ENCODE results near the gene LRRC4B.
"Not testable (repeated sequence)": the region's sequence is repeated elsewhere in the genome, so short reads cannot be mapped to it uniquely, and the experiment has no call there.

LRRC4B gene

DNA sequence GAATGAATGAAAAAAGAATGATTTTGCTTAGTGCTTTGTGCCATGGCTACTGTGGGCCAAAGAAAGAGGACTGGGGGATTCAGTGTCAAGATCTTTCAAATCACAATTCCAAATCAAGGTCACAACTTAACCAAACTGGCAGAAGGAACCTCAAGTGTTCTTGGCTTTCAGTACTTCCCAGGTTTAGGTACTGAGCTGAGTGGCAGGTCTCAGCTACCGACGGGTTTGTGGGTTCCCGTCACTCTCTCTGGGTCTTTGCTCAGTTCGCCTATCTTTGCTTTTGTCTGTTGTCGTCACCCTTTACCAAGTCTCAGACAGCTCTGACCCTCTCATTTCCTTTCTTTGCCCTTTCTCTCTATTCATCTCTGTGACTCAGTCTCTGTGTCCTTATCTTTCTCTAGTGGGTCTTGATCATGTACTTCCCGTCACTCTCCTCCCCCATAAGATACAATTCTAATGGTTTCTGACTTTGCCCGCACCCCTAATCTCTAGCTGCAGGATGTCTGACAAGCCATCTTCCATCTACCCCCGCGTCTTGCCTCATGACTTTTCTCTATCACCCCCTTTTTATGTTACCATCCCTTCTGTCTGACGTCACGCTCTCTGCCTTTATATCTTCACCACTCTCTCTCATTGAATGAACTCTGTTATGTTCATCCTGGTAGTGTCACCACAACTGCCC is 33.3 kb upstream of the LRRC4B start:
- H3K36me3 ChIP-seq (ENCODE audit: control insufficient read depth in 1 of 2, insufficient read depth in 2 of 2, low read length in 2 of 2), result no peaks in the 10 kb centered on the region
- no peak overlapping the region for H3K4me3 ChIP-seq (ENCODE audit: low read depth in 1 of 2, low read length in 2 of 2)
- H3K27ac ChIP-seq (ENCODE audit: low read depth, low read length), result no peak overlapping the region
- H3K9ac ChIP-seq (ENCODE audit: low read depth in 1 of 2, low read length in 2 of 2), result no peak overlapping the region
- H3K9me3 ChIP-seq (ENCODE audit: control insufficient read depth in 1 of 2, low read length in 2 of 2), result no peaks in the 10 kb centered on the region
- peaks cover 0 to 5% of the 10 kb centered on the region in 2 donors for H3K27me3 ChIP-seq (ENCODE audit: control insufficient read depth in 1 of 2, insufficient read depth in 2 of 2, low read length in 2 of 2)
- no peaks in the 10 kb centered on the region for H3K4me1 ChIP-seq (ENCODE audit: control insufficient read depth in 1 of 2, insufficient read depth in 2 of 2, low read length in 2 of 2)

DNA sequence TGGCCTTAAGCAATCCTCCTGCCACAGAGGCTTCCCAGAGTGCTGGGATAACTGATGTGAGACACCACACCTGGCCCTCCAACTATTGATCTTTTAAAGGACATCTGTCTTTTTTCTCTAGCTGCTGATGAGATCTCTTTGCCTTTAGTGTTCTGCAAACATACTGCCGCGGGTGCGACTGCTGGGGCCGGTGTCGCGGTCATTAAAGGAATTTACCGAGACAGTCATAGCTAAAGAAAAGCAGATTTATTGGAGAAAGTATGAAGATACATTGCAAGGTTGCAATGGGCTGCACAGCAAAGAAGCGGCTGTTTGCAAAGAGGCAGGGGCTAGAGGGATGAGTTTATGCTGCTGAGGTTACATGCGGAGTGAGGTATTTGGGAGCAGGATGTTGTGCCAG is 31.2 kb upstream of the LRRC4B start:
- H3K4me3 ChIP-seq (ENCODE audit: low read depth in 1 of 2, low read length in 2 of 2), result no peak overlapping the region
- no peak overlapping the region for H3K27ac ChIP-seq (ENCODE audit: low read depth, low read length)
- no peaks in the 10 kb centered on the region for H3K36me3 ChIP-seq (ENCODE audit: control insufficient read depth in 1 of 2, insufficient read depth in 2 of 2, low read length in 2 of 2)
- no peak overlapping the region for H3K9ac ChIP-seq (ENCODE audit: low read depth in 1 of 2, low read length in 2 of 2)
- peaks cover 0 to 5% of the 10 kb centered on the region in 2 donors for H3K27me3 ChIP-seq (ENCODE audit: control insufficient read depth in 1 of 2, insufficient read depth in 2 of 2, low read length in 2 of 2)
- H3K9me3 ChIP-seq (ENCODE audit: control insufficient read depth in 1 of 2, low read length in 2 of 2), result no peaks in the 10 kb centered on the region
- no peaks in the 10 kb centered on the region for H3K4me1 ChIP-seq (ENCODE audit: control insufficient read depth in 1 of 2, insufficient read depth in 2 of 2, low read length in 2 of 2)

DNA sequence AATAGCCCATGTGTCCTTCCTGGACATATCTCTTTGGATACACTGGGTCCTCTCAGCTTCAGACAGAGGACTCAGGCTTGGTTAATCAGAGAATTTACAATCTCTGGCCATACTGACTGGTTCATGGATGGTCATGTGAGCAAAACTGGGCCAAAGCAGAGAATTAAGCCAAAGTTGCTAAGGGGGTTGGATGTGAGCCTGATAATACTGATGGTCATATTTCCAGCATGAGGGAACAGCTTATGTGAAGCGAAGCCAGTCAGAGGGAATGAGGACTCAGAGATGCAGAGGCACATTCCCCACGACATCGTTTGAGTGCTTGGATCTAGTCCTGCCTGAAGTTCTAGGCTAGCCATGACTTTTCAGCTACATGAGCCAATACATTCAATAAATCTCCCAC is 22.0 kb upstream of the LRRC4B start:
- H3K4me1 ChIP-seq (ENCODE audit: control insufficient read depth in 1 of 2, insufficient read depth in 2 of 2, low read length in 2 of 2), result no peaks in the 10 kb centered on the region
- no peaks in the 10 kb centered on the region for H3K27me3 ChIP-seq (ENCODE audit: control insufficient read depth in 1 of 2, insufficient read depth in 2 of 2, low read length in 2 of 2)
- no peaks in the 10 kb centered on the region for H3K9me3 ChIP-seq (ENCODE audit: control insufficient read depth in 1 of 2, low read length in 2 of 2)
- no peaks in the 10 kb centered on the region for H3K36me3 ChIP-seq (ENCODE audit: control insufficient read depth in 1 of 2, insufficient read depth in 2 of 2, low read length in 2 of 2)
- no peak overlapping the region for H3K4me3 ChIP-seq (ENCODE audit: low read depth in 1 of 2, low read length in 2 of 2)
- no peak overlapping the region for H3K27ac ChIP-seq (ENCODE audit: low read depth, low read length)
- H3K9ac ChIP-seq (ENCODE audit: low read depth in 1 of 2, low read length in 2 of 2), result no peak overlapping the region

DNA sequence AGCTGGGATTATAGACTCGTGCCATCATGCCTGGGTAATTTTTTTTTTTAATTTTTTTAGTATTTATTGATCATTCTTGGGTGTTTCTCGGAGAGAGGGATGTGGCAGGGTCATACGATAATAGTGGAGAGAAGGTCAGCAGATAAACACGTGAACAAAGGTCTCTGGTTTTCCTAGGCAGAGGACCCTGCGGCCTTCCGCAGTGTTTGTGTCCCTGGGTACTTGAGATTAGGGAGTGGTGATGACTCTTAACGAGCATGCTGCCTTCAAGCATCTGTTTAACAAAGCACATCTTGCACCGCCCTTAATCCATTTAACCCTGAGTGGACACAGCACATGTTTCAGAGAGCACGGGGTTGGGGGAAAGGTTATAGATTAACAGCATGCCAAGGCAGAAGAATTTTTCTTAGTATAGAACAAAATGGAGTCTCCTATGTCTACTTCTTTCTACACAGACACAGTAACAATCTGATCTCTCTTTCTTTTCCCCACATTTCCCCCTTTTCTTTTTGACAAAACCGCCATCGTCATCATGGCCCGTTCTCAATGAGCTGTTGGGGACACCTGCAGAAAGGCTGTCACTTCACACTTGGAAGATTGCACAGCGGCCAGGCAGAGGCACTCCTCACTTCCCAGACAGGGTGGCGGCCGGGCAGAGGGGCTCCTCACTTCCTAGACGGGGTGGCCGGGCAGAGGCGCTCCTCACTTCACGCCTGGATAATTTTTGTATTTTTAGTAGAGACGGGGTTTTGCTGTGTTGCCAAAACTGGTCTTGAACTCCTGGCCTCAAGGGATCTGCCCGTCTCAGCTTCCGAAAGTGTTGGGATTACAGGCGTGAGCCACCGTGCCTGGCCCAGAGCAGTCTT is 13.8 kb upstream of the LRRC4B start:
- not testable (repeated sequence) for H3K36me3 ChIP-seq (ENCODE audit: control insufficient read depth in 1 of 2, insufficient read depth in 2 of 2, low read length in 2 of 2); H3K9ac ChIP-seq (ENCODE audit: low read depth in 1 of 2, low read length in 2 of 2); H3K27me3 ChIP-seq (ENCODE audit: control insufficient read depth in 1 of 2, insufficient read depth in 2 of 2, low read length in 2 of 2); H3K27ac ChIP-seq (ENCODE audit: low read depth, low read length); H3K4me1 ChIP-seq (ENCODE audit: control insufficient read depth in 1 of 2, insufficient read depth in 2 of 2, low read length in 2 of 2); H3K4me3 ChIP-seq (ENCODE audit: low read depth in 1 of 2, low read length in 2 of 2); H3K9me3 ChIP-seq (ENCODE audit: control insufficient read depth in 1 of 2, low read length in 2 of 2)

DNA sequence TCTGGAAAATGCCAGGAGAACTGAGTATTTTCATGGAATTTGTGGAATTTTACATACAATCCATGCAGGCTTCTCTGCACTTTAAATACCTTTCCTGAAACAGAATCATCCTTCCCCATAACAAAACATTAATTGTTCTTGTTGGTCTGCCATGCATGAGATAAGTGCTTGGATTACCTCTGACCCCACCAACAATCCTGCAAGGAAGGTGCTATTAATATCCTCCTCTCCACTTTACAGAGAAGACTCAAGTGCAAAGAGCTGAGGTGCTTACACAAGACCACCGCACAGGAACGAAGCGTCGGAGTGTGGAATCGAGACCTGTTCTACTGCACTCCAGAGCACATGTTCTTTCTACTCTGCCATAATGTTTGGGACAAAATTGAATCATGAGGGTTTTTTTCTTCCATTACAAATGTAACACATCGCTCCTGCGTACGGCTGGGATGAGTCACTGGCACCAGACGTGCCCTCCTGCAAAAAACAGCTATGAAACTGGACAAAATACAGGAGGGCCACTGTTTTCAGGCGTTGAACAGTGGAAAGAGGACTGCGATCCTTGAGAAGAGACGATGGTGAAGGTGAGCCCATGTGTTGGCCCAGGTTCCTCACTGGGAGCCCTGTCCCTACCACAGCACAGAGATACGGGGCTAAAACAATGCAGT is 12.9 kb upstream of the LRRC4B start:
- Histone ChIP-seq H3K27me3 (ENCODE audit: control insufficient read depth in 1 of 2, insufficient read depth in 2 of 2, low read length in 2 of 2) (no peaks in the 10 kb centered on the region), H3K4me3 (ENCODE audit: low read depth in 1 of 2, low read length in 2 of 2) (no peak overlapping the region), H3K36me3 (ENCODE audit: control insufficient read depth in 1 of 2, insufficient read depth in 2 of 2, low read length in 2 of 2) (no peaks in the 10 kb centered on the region), H3K9ac (ENCODE audit: low read depth in 1 of 2, low read length in 2 of 2) (no peak overlapping the region), H3K4me1 (ENCODE audit: control insufficient read depth in 1 of 2, insufficient read depth in 2 of 2, low read length in 2 of 2) (no peaks in the 10 kb centered on the region), H3K27ac (ENCODE audit: low read depth, low read length) (no peak overlapping the region), H3K9me3 (ENCODE audit: control insufficient read depth in 1 of 2, low read length in 2 of 2) (no peaks in the 10 kb centered on the region)

DNA sequence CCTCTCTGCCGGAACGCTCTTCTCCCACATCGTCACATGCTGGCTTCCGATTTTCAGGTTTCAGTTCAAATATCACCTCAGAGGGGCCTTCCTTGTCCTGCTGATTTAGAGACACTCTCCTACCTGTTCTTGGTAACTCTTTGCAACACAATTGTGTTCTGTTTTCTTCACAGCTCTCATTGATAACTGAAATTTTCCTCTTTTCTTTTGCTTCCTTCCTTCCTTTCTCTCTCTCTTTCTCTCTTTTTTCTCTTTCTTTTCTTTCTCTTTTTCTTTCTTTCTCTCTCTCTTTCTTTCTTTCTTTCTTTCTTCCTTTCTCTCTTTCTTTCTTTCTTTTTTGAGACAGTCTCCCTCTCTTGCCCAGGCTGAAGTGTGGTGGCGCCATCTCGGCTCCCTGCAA is 12.0 kb upstream of the LRRC4B start:
- Histone ChIP-seq H3K4me1 (ENCODE audit: control insufficient read depth in 1 of 2, insufficient read depth in 2 of 2, low read length in 2 of 2) (no peaks in the 10 kb centered on the region), H3K27me3 (ENCODE audit: control insufficient read depth in 1 of 2, insufficient read depth in 2 of 2, low read length in 2 of 2) (no peaks in the 10 kb centered on the region), H3K9me3 (ENCODE audit: control insufficient read depth in 1 of 2, low read length in 2 of 2) (no peaks in the 10 kb centered on the region), H3K9ac (ENCODE audit: low read depth in 1 of 2, low read length in 2 of 2) (no peak overlapping the region), H3K27ac (ENCODE audit: low read depth, low read length) (no peak overlapping the region), H3K36me3 (ENCODE audit: control insufficient read depth in 1 of 2, insufficient read depth in 2 of 2, low read length in 2 of 2) (no peaks in the 10 kb centered on the region), H3K4me3 (ENCODE audit: low read depth in 1 of 2, low read length in 2 of 2) (no peak overlapping the region)

DNA sequence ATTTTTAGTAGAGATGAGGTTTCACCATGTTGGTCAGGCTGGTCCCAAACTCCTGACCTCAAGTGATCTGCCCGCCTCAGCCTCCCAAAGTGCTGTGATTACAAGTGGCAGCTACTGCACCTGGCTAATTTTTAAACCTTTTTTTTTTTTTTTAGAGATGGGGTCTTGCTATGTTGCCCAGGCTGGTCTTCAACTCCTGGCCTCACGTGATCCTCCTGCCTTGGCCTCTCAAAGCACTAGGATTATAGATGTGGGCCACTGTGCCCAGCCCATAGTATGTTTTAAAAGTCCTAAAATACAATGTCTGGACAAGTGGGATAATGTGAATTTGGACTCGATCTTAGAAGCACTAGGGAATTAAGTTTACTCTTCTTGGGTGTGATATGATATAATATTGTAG is 8.5 kb upstream of the LRRC4B start:
- H3K9me3 ChIP-seq (ENCODE audit: control insufficient read depth in 1 of 2, low read length in 2 of 2); H3K36me3 ChIP-seq (ENCODE audit: control insufficient read depth in 1 of 2, insufficient read depth in 2 of 2, low read length in 2 of 2); H3K27me3 ChIP-seq (ENCODE audit: control insufficient read depth in 1 of 2, insufficient read depth in 2 of 2, low read length in 2 of 2); H3K9ac ChIP-seq (ENCODE audit: low read depth in 1 of 2, low read length in 2 of 2); H3K4me1 ChIP-seq (ENCODE audit: control insufficient read depth in 1 of 2, insufficient read depth in 2 of 2, low read length in 2 of 2); H3K4me3 ChIP-seq (ENCODE audit: low read depth in 1 of 2, low read length in 2 of 2); H3K27ac ChIP-seq (ENCODE audit: low read depth, low read length): not testable (repeated sequence)

DNA sequence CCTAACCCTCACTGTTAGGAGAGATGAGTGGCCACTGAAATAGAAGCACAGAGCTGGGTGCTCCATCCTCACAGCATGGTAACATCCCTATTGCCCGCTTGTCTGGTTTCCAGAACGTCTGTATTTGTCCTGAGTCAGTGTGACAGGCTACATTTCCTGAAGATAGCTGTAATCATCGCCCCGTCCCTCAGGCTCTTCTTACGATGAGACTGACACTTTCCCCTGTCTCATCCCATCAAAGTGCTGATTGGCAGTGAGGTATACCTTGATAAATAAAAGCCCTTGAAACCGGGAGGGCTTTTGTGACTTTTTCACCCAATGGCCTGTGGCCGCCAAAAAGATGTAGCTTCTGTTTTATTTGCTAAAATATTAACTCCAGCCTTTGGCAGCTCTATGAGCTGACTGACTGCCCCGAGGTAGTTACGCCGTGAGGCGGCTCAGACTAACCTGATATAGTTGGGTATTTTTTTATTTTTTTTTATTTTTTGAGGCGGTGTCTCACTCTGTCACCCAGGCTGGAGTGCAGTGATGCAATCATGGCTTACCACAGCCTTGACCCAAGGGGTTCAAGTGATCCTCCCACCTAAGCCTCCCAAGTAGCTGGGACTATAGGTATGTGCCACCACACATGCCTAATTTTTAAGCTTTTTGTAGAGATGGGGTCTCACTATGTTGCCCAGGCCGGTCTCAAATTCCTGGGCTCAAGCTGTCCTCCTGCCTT is 5.7 kb upstream of the LRRC4B start:
- Histone ChIP-seq H3K27ac (ENCODE audit: low read depth, low read length) (no peak overlapping the region), H3K27me3 (ENCODE audit: control insufficient read depth in 1 of 2, insufficient read depth in 2 of 2, low read length in 2 of 2) (peaks cover 2 to 4% of the 10 kb centered on the region in 2 donors), H3K4me1 (ENCODE audit: control insufficient read depth in 1 of 2, insufficient read depth in 2 of 2, low read length in 2 of 2) (no peaks in the 10 kb centered on the region)

DNA sequence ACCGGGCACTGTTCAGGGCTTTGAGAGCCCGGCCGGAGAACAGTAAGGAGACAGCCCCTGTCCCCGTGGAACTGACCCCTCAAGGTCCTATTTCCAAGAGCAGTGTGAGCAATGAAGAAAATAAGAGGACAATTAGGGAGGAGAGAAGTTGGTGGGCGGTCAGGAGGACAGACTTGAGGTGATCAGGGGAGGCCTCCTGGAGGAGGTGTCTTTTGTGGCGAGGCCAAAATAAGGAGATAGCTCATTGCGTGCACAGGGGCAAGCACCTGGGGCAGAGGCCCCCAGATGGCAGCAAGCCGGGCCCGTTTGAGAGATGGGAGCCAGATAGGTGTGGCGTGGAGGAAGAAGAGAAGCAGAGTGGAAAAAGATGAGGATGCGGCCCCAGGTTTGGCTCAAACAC is 2.8 kb upstream of the LRRC4B start:
- Histone ChIP-seq H3K27ac (ENCODE audit: low read depth, low read length) (no peak overlapping the region), H3K4me1 (ENCODE audit: control insufficient read depth in 1 of 2, insufficient read depth in 2 of 2, low read length in 2 of 2) (no peaks in the 10 kb centered on the region), H3K9ac (ENCODE audit: low read depth in 1 of 2, low read length in 2 of 2) (no peak overlapping the region), H3K36me3 (ENCODE audit: control insufficient read depth in 1 of 2, insufficient read depth in 2 of 2, low read length in 2 of 2) (no peaks in the 10 kb centered on the region), H3K27me3 (ENCODE audit: control insufficient read depth in 1 of 2, insufficient read depth in 2 of 2, low read length in 2 of 2) (peaks cover 2 to 6% of the 10 kb centered on the region in 2 donors), H3K9me3 (ENCODE audit: control insufficient read depth in 1 of 2, low read length in 2 of 2) (no peaks in the 10 kb centered on the region), H3K4me3 (ENCODE audit: low read depth in 1 of 2, low read length in 2 of 2) (no peak overlapping the region)

More for the DNA sequence above, 5.7 kb upstream of the LRRC4B start:
- no peak overlapping the region for H3K4me3 ChIP-seq (ENCODE audit: low read depth in 1 of 2, low read length in 2 of 2)
- no peaks in the 10 kb centered on the region for H3K36me3 ChIP-seq (ENCODE audit: control insufficient read depth in 1 of 2, insufficient read depth in 2 of 2, low read length in 2 of 2)
- no peak overlapping the region for H3K9ac ChIP-seq (ENCODE audit: low read depth in 1 of 2, low read length in 2 of 2)
- H3K9me3 ChIP-seq (ENCODE audit: control insufficient read depth in 1 of 2, low read length in 2 of 2), result no peaks in the 10 kb centered on the region
